SU-DHL-6 (cell line): ENCODE results near the gene PPP1R12B.
"Not testable (repeated sequence)": the region's sequence is repeated elsewhere in the genome, so short reads cannot be mapped to it uniquely, and the experiment has no call there.

Source experiments
- H2AFZ ChIP-seq: fragments of 200-600 bp; sonication (generic); 2 replicates; pipeline ENCODE4 v1.6.1; 2014; ENCODE audit warnings: low read depth, mild to moderate bottlenecking, moderate library complexity, mixed read lengths, antibody characterized with exemption, low read length; ENCODE audit not compliant: severe bottlenecking
- H3F3A ChIP-seq: fragments of 200-600 bp; shearing (Covaris generic); 2 replicates; pipeline ENCODE4 v1.6.0; 2016; ENCODE audit warnings: antibody characterized with exemption, mild to moderate bottlenecking; ENCODE audit not compliant: insufficient read depth
- H3K27ac ChIP-seq: fragments of 200-600 bp; sonication (generic); 2 replicates; pipeline ENCODE4 v1.5.1; 2016; ENCODE audit warnings: low read depth, mild to moderate bottlenecking, low read length, moderate library complexity, mixed read lengths
- H3K27me3 ChIP-seq: fragments of 200-600 bp; sonication (generic), shearing (Covaris generic); 2 replicates; pipeline ENCODE4 v1.6.0; 2014; ENCODE audit warnings: mild to moderate bottlenecking, low read length
- H3K36me3 ChIP-seq: fragments of 200-600 bp; sonication (generic); 2 replicates; pipeline ENCODE4 v1.6.1; 2014; ENCODE audit warnings: mild to moderate bottlenecking, low read length, mixed read lengths
- H3K4me2 ChIP-seq: fragments of 300-600, 200-600 bp; shearing (Covaris generic), sonication (generic); 2 replicates; pipeline ENCODE4 v1.6.0; 2014; ENCODE audit warnings: low read length, low read depth, mild to moderate bottlenecking; ENCODE audit not compliant: poor library complexity, severe bottlenecking
- H3K4me3 ChIP-seq: fragments of 200-600 bp; sonication (generic); 2 replicates; pipeline ENCODE4 v1.5.1; 2014; ENCODE audit warnings: antibody characterized with exemption, low read length, mild to moderate bottlenecking, mixed read lengths; ENCODE audit not compliant: insufficient read depth, poor library complexity, severe bottlenecking
- H3K79me2 ChIP-seq: fragments of 200-600 bp; sonication (generic); 2 replicates; pipeline ENCODE4 v1.6.1; 2014; ENCODE audit warnings: mild to moderate bottlenecking, low read length, moderate library complexity; ENCODE audit not compliant: insufficient read depth
- H3K9ac ChIP-seq: fragments of 200-600 bp; sonication (generic); 2 replicates; pipeline ENCODE4 v1.7.0; 2014; ENCODE audit warnings: mild to moderate bottlenecking, low read length
- H3K9me2 ChIP-seq: fragments of 200-600 bp; sonication (generic); replicated peaks from 2 replicates; pipeline ENCODE4 v1.6.1; 2014; ENCODE audit warnings: low read length; ENCODE audit not compliant: insufficient read depth
- H3K9me3 ChIP-seq: fragments of 200-600 bp; sonication (generic); 2 replicates; pipeline ENCODE4 v1.6.1; 2014; ENCODE audit warnings: low read length, mixed read lengths; ENCODE audit not compliant: insufficient read depth
- H4K20me1 ChIP-seq: fragments of 200-600 bp; sonication (generic); 2 replicates; pipeline ENCODE4 v1.6.1; 2014; ENCODE audit warnings: low read depth, mild to moderate bottlenecking, antibody characterized with exemption, low read length, moderate library complexity, mixed read lengths
- EZH2phosphoT487 ChIP-seq: fragments of 200-600 bp; sonication (generic), shearing (Covaris generic); conservative IDR thresholded peaks from 2 replicates; pipeline ENCODE4 v1.6.1; 2018; ENCODE audit warnings: mild to moderate bottlenecking, antibody characterized with exemption, low read length, moderate library complexity, mixed read lengths
- TF ChIP-seq, protein P1 (sequence below): fragments of 200-600 bp; sonication (generic); IDR thresholded peaks from one replicate; pipeline ENCODE4 v1.5.1; 2017; ENCODE audit warnings: antibody characterized with exemption, mild to moderate bottlenecking, low read length, moderate library complexity; ENCODE audit not compliant: insufficient read depth, poor library complexity, severe bottlenecking

PPP1R12B gene

DNA sequence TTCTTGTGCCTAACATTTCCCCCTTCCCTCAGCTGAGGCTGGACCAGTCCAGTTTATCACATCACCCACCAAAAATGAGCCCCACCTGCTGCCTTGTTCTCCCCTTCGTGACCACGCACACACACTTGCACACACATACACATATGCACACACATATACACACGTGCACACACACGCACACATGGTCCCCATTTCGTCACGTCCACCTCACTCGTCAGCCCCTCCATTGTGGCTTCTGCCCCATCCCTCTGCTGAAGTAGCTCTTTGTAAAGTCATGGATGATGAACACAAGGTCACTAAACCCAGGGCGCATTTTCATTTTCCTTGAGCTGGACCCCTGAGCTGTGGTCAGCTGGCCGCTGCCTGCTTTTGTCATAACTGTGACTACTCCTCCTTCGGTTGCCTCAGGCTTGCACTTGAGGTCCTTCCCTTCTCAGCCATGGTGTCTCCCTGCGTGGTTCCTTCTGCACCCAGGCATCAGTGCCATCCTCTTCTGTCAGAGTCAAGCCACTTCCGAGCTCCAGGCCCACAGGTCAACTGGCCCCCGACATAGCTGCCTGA, 267.9 kb downstream of the PPP1R12B start:
- Histone ChIP-seq H2AFZ (no peak overlapping the region), H3K4me2 (no peak overlapping the region), H3K4me3 (no peak overlapping the region), H3K9me2 (no peaks in the 10 kb centered on the region), H3K36me3 (no peaks in the 10 kb centered on the region), H3K9me3 (no peaks in the 10 kb centered on the region), H3F3A (no peaks in the 10 kb centered on the region), H3K27me3 (no peaks in the 10 kb centered on the region), H4K20me1 (no peaks in the 10 kb centered on the region), H3K79me2 (no peaks in the 10 kb centered on the region), H3K9ac (no peak overlapping the region), H3K27ac (no peak overlapping the region)
- no peak for TF ChIP-seq EZH2phosphoT487
- TF ChIP-seq, protein P1, sequence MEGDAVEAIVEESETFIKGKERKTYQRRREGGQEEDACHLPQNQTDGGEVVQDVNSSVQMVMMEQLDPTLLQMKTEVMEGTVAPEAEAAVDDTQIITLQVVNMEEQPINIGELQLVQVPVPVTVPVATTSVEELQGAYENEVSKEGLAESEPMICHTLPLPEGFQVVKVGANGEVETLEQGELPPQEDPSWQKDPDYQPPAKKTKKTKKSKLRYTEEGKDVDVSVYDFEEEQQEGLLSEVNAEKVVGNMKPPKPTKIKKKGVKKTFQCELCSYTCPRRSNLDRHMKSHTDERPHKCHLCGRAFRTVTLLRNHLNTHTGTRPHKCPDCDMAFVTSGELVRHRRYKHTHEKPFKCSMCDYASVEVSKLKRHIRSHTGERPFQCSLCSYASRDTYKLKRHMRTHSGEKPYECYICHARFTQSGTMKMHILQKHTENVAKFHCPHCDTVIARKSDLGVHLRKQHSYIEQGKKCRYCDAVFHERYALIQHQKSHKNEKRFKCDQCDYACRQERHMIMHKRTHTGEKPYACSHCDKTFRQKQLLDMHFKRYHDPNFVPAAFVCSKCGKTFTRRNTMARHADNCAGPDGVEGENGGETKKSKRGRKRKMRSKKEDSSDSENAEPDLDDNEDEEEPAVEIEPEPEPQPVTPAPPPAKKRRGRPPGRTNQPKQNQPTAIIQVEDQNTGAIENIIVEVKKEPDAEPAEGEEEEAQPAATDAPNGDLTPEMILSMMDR = no peak

- not testable (repeated sequence) for H3F3A ChIP-seq, H2AFZ ChIP-seq, H3K4me2 ChIP-seq, H3K27me3 ChIP-seq, H3K9me2 ChIP-seq, H3K27ac ChIP-seq, H3K9ac ChIP-seq, H4K20me1 ChIP-seq, H3K9me3 ChIP-seq, H3K36me3 ChIP-seq, H3K79me2 ChIP-seq, H3K4me3 ChIP-seq
Measured at GRCh38 chr1:202619012-202619411, 270.5 kb downstream of the PPP1R12B start.

GRCh38 chr1:202619505-202619904, 271.0 kb downstream of the PPP1R12B start:
- Histone ChIP-seq H3K27ac (no peak overlapping the region), H4K20me1 (no peaks in the 10 kb centered on the region), H3K4me2 (no peak overlapping the region), H3K9me3 (no peaks in the 10 kb centered on the region), H3K36me3 (no peaks in the 10 kb centered on the region), H3F3A (no peaks in the 10 kb centered on the region), H3K27me3 (no peaks in the 10 kb centered on the region), H3K9me2 (no peaks in the 10 kb centered on the region), H2AFZ (no peak overlapping the region), H3K79me2 (no peaks in the 10 kb centered on the region), H3K9ac (no peak overlapping the region), H3K4me3 (no peak overlapping the region)
- TF ChIP-seq, protein P1 = no peak
- no peak for TF ChIP-seq EZH2phosphoT487

DNA sequence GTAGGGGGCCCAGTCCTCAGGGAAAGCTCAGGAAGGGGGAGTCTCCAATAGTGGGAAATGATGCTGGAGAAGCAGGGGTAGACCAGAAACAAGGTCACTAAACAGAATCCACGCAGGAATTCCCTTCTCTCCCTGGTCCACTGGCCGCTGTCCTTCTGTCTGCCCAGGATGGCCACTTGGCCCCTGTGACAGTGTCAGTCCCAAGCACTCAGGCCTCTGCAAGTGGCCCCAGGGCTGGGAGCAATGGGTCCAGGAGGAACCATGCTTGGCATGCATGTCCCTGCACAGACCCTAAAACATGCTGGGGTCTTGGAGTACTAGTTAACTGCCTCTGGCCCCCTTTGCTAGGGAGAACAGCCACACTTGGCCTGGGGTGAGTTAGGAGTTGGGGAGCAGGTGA, 271.5 kb downstream of the PPP1R12B start:
- not testable (repeated sequence) for H3K4me3 ChIP-seq, H3K27me3 ChIP-seq, H2AFZ ChIP-seq, H3F3A ChIP-seq, H3K27ac ChIP-seq, H3K79me2 ChIP-seq, H3K9me2 ChIP-seq, H3K9ac ChIP-seq, H3K36me3 ChIP-seq, H4K20me1 ChIP-seq, H3K9me3 ChIP-seq, H3K4me2 ChIP-seq
